Panc1 (cell line): Measurements from ENCODE around the gene UBE2E1. TPM values are rescaled to one million over a fixed set of nuclear protein-coding genes. Genes with fewer than 3 reads are reported as not detected.

Experiments used
- ATAC-seq: fragments of 200-7000 bp; cut with Tn5 transposase; 2 replicates; pipeline ENCODE4 v1.9.1; 2020; ENCODE audit warnings: mild to moderate bottlenecking, moderate library complexity
- BruUV-seq: library from RNA; stranded (reverse); fragments of 400-500 nt; replicated peaks from 2 replicates; lab custom pipeline; 2021; lab: Mats Ljungman, UMichigan
- CTCF ChIA-PET: fragments of 300-600 bp; sonication (Branson Sonifier 250); formaldehyde crosslinking; loops from one replicate; lab custom pipeline; 2022; ENCODE audit warnings: antibody characterized with exemption; lab: Charles Lee
- POLR2A ChIA-PET: fragments of 300-600 bp; sonication (Branson Sonifier 250); formaldehyde crosslinking; loops from one replicate; lab custom pipeline; 2022; ENCODE audit warnings: antibody characterized with exemption; lab: Charles Lee
- DNase-seq: peaks from one replicate; pipeline ENCODE4 v3.0.0-alpha.2; 2010; ENCODE audit warnings: low read depth, low spot score
- H3K27ac ChIP-seq: 2 replicates; pipeline ENCODE4 v1.5.1; 2011; ENCODE audit warnings: mild to moderate bottlenecking, low read length, inconsistent platforms
- H3K27me3 ChIP-seq: fragments of 200-500 bp; sonication (Bioruptor generic); 2 replicates; pipeline ENCODE4 v1.6.0; 2014; ENCODE audit warnings: low read length, inconsistent platforms; ENCODE audit not compliant: control insufficient read depth, insufficient read depth
- H3K36me3 ChIP-seq: fragments of 200-500 bp; sonication (Bioruptor generic); 2 replicates; pipeline ENCODE4 v1.5.1; 2014; ENCODE audit warnings: inconsistent platforms, mild to moderate bottlenecking, low read length, moderate library complexity; ENCODE audit not compliant: control insufficient read depth, insufficient read depth
- H3K4me1 ChIP-seq: 2 replicates; pipeline ENCODE4 v1.5.1; 2011; ENCODE audit warnings: inconsistent platforms, mild to moderate bottlenecking, low read length, moderate library complexity; ENCODE audit not compliant: control insufficient read depth, insufficient read depth
- H3K4me3 ChIP-seq, 2 experiments: 2 replicates each; pipeline ENCODE4 v1.5.1; 2011 to 2012; ENCODE audit warnings: low read depth in 2 of 2, low read length in 2 of 2, mild to moderate bottlenecking in 2 of 2, inconsistent platforms in 1 of 2, moderate library complexity in 1 of 2
- H3K9me3 ChIP-seq: fragments of 200-500 bp; sonication (Bioruptor generic); 2 replicates; pipeline ENCODE4 v1.5.1; 2014; ENCODE audit warnings: low read depth, mild to moderate bottlenecking, inconsistent platforms, low read length, moderate library complexity; ENCODE audit not compliant: control insufficient read depth, insufficient read depth
- CTCF ChIP-seq: fragments of 450-650 bp; IDR thresholded peaks from 2 replicates; pipeline ENCODE4 v1.5.1; 2017; ENCODE audit warnings: mild to moderate bottlenecking
- POLR2AphosphoS5 ChIP-seq: IDR thresholded peaks from 2 replicates; pipeline ENCODE4 v1.6.1; 2012; ENCODE audit warnings: mild to moderate bottlenecking, low read depth, low read length, moderate library complexity
- REST ChIP-seq, 2 experiments: IDR thresholded peaks; 2 replicates each; pipeline ENCODE4 v1.6.1; 2011 to 2012; ENCODE audit warnings: low read depth in 2 of 2, control low read depth in 1 of 2, low read length in 1 of 2, mild to moderate bottlenecking in 1 of 2, moderate library complexity in 1 of 2; ENCODE audit not compliant: insufficient read depth in 1 of 2
- SIN3A ChIP-seq: IDR thresholded peaks from 2 replicates; pipeline ENCODE4 v1.6.1; 2012; ENCODE audit warnings: low read depth, mild to moderate bottlenecking, low read length, moderate library complexity, borderline replicate concordance; ENCODE audit not compliant: insufficient read depth
- TCF7L2 ChIP-seq: IDR thresholded peaks from 2 replicates; pipeline ENCODE4 v1.6.1; 2011; ENCODE audit warnings: mild to moderate bottlenecking, low read depth, low read length, inconsistent platforms
- in situ Hi-C: cut with HindIII; loops from 2 replicates; pipeline ENCODE4 v1.10.0; 2016; ENCODE audit warnings: low sequenced_read_pairs, low pct_unique_long_range_greater_than_20kb
- intact Hi-C: fragments of 100-400 bp; cut with micrococcal nuclease; formaldehyde crosslinking; loops from one replicate; pipeline ENCODE4 v1.10.0; 2022; ENCODE audit not compliant: unreplicated experiment
- total RNA-seq: library from RNA; stranded (reverse); gene quantifications from one replicate; pipeline ENCODE4 v1.2.1, GENCODE V29; 2021; ENCODE audit not compliant: unreplicated experiment

Gene UBE2E1
- total RNA-seq, 1 experiment from 2014 or later: 127 TPM

GRCh38 chr3:23758253-23758838 is 47.4 kb upstream of the UBE2E1 start:
- no TSS peak for BruUV-seq
- POLR2A ChIA-PET: no interaction called here
- ATAC-seq: no peak

DNA sequence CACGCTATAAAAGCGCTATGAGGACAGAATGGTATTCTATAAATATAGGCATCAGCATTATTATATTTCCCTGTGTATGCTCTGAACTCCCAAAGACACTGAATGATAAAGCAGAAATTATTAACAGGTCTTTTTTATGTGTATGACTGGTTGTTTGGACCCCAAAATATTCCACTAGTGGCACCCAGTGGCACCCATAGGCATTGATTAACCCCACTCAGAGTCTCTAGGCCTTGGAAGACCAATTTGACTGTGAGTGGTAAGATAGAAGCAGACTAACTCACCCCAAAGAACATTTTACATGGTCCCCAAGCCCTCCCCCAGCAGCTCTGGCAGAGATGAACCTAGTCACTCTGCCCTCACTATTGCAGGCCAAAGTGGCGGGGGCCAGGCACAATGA is 45.4 kb upstream of the UBE2E1 start:
- DNase-seq (no peak), ATAC-seq (no peak)
- in situ Hi-C loops (no loop called here), intact Hi-C loops (no loop called here)
- CTCF ChIA-PET: no interaction called here
- Histone ChIP-seq H3K36me3 (no peaks in the 10 kb centered on the region), H3K9me3 (no peaks in the 10 kb centered on the region), H3K27ac (no peak overlapping the region; the same call in 1 of the 2 replicates), H3K27me3 (no peaks in the 10 kb centered on the region), H3K4me3 (no peak overlapping the region), H3K4me1 (no peaks in the 10 kb centered on the region)
- POLR2A ChIA-PET: no interaction called here
- TF ChIP-seq TCF7L2: no peak
- TF ChIP-seq POLR2AphosphoS5: no peak
- no peak for TF ChIP-seq REST (IDR thresholded peaks at IDR 0.05; ENCODE audit: insufficient read depth in 1 of 2, low read depth in 2 of 2, low read length in 1 of 2)
- no peak for TF ChIP-seq CTCF
- TF ChIP-seq SIN3A: no peak
- BruUV-seq: no TSS peak

More at GRCh38 chr3:23758253-23758838, 47.4 kb upstream of the UBE2E1 start:
- CTCF ChIA-PET: no interaction called here
- H3K4me3 ChIP-seq: no peak overlapping the region
- DNase-seq: no peak
- no peak for TF ChIP-seq POLR2AphosphoS5
- no peak for TF ChIP-seq REST (IDR thresholded peaks at IDR 0.05; ENCODE audit: insufficient read depth in 1 of 2, low read depth in 2 of 2, low read length in 1 of 2)
- no peak for TF ChIP-seq SIN3A
- TF ChIP-seq CTCF: no peak
- TF ChIP-seq TCF7L2: no peak
- H3K4me1 ChIP-seq: no peaks in the 10 kb centered on the region
- in situ Hi-C loops (no loop called here), intact Hi-C loops (no loop called here)
- H3K9me3 ChIP-seq: no peaks in the 10 kb centered on the region
- no peak overlapping the region; the same call in 1 of the 2 replicates for H3K27ac ChIP-seq
- no peaks in the 10 kb centered on the region for H3K36me3 ChIP-seq
- no peaks in the 10 kb centered on the region for H3K27me3 ChIP-seq
